ENCODE results near the gene LXN. TPM values are rescaled to one million over a fixed set of nuclear protein-coding genes. Genes with fewer than 3 reads are reported as not detected.

LXN gene
- total RNA-seq, 1 experiment from 2014 or later: 4.6 TPM

DNA sequence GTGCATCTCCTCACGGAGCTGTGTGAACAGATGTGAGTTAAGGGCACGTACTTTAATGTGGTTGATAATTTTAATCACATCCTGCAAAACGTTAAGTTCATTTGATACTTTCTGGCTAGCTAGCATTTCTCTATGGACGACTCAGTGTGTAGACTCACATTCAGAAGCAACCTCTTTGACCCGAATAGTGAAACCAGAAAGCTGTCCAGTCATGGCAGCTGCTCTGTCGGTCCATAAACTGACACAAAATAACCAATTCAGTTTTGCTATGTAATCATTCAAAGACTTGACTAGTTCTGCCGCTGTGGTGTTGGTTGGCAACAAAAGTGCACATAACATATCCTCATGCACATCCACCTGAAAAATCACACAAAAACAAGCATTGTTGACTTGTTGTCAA is 31.8 kb downstream of the LXN start (continued):
- TF ChIP-seq, protein P1, sequence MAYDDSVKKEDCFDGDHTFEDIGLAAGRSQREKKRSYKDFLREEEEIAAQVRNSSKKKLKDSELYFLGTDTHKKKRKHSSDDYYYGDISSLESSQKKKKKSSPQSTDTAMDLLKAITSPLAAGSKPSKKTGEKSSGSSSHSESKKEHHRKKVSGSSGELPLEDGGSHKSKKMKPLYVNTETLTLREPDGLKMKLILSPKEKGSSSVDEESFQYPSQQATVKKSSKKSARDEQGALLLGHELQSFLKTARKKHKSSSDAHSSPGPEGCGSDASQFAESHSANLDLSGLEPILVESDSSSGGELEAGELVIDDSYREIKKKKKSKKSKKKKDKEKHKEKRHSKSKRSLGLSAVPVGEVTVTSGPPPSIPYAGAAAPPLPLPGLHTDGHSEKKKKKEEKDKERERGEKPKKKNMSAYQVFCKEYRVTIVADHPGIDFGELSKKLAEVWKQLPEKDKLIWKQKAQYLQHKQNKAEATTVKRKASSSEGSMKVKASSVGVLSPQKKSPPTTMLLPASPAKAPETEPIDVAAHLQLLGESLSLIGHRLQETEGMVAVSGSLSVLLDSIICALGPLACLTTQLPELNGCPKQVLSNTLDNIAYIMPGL (CRISPR knock-in tag; IDR thresholded peaks at IDR 0.05): no peak
- TF ChIP-seq MYBL2 (CRISPR knock-in tag; IDR thresholded peaks at IDR 0.05): no peak
- TF ChIP-seq, protein P2, sequence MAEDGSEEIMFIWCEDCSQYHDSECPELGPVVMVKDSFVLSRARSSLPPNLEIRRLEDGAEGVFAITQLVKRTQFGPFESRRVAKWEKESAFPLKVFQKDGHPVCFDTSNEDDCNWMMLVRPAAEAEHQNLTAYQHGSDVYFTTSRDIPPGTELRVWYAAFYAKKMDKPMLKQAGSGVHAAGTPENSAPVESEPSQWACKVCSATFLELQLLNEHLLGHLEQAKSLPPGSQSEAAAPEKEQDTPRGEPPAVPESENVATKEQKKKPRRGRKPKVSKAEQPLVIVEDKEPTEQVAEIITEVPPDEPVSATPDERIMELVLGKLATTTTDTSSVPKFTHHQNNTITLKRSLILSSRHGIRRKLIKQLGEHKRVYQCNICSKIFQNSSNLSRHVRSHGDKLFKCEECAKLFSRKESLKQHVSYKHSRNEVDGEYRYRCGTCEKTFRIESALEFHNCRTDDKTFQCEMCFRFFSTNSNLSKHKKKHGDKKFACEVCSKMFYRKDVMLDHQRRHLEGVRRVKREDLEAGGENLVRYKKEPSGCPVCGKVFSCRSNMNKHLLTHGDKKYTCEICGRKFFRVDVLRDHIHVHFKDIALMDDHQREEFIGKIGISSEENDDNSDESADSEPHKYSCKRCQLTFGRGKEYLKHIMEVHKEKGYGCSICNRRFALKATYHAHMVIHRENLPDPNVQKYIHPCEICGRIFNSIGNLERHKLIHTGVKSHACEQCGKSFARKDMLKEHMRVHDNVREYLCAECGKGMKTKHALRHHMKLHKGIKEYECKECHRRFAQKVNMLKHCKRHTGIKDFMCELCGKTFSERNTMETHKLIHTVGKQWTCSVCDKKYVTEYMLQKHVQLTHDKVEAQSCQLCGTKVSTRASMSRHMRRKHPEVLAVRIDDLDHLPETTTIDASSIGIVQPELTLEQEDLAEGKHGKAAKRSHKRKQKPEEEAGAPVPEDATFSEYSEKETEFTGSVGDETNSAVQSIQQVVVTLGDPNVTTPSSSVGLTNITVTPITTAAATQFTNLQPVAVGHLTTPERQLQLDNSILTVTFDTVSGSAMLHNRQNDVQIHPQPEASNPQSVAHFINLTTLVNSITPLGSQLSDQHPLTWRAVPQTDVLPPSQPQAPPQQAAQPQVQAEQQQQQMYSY (CRISPR knock-in tag; IDR thresholded peaks at IDR 0.05): no peak

DNA sequence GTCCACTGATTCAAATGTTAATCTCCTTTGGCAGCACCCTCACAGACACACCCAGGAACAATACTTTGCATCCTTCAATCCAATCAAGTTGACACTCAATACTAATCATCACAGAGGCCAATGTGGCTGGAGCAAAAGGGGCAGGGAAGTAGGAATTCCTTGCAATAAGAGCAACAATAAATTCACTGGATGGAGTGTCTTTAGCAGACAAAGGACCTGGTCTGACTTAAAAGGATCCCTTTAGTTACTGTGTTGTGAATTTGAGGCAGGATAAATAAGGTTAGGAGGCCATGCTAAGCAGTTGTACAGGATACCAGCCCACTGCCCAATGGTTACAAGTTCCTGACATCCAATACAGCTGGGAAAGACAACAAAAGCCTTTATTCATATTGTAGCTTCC is 40.5 kb downstream of the LXN start:
- peaks cover 18% of the 10 kb centered on the region for H3K36me3 Mint-ChIP-seq
- H3K4me3 Mint-ChIP-seq: no peak overlapping the region
- ChIA-PET CTCF (interaction anchor here (1.1 kb wide), 1 partner anchor 96 kb away, joined by 3 read pairs; no protein-coding TSS in a partner anchor), POLR2A (no interaction called here)
- H3K27me3 Mint-ChIP-seq (ENCODE audit: low read depth): peaks cover 14% of the 10 kb centered on the region
- TF ChIP-seq FOXK1 (CRISPR knock-in tag; IDR thresholded peaks at IDR 0.05) (no peak), NR1H2 (CRISPR knock-in tag; IDR thresholded peaks at IDR 0.05) (no peak), CREM (CRISPR knock-in tag; IDR thresholded peaks at IDR 0.05) (no peak), NFATC4 (CRISPR knock-in tag; IDR thresholded peaks at IDR 0.05) (no peak), ATF1 (CRISPR knock-in tag; IDR thresholded peaks at IDR 0.05) (no peak), NR3C1 (CRISPR knock-in tag; conservative IDR thresholded peaks at IDR 0.05; ENCODE audit: low read depth) (no peak)
- TF ChIP-seq, protein P3, sequence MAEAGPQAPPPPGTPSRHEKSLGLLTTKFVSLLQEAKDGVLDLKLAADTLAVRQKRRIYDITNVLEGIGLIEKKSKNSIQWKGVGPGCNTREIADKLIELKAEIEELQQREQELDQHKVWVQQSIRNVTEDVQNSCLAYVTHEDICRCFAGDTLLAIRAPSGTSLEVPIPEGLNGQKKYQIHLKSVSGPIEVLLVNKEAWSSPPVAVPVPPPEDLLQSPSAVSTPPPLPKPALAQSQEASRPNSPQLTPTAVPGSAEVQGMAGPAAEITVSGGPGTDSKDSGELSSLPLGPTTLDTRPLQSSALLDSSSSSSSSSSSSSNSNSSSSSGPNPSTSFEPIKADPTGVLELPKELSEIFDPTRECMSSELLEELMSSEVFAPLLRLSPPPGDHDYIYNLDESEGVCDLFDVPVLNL (CRISPR knock-in tag; IDR thresholded peaks at IDR 0.05; ENCODE audit: borderline replicate concordance, low read depth): no peak
- TF ChIP-seq, protein P4, sequence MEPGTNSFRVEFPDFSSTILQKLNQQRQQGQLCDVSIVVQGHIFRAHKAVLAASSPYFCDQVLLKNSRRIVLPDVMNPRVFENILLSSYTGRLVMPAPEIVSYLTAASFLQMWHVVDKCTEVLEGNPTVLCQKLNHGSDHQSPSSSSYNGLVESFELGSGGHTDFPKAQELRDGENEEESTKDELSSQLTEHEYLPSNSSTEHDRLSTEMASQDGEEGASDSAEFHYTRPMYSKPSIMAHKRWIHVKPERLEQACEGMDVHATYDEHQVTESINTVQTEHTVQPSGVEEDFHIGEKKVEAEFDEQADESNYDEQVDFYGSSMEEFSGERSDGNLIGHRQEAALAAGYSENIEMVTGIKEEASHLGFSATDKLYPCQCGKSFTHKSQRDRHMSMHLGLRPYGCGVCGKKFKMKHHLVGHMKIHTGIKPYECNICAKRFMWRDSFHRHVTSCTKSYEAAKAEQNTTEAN (CRISPR knock-in tag; IDR thresholded peaks at IDR 0.05): no peak
- TF ChIP-seq, protein P5, sequence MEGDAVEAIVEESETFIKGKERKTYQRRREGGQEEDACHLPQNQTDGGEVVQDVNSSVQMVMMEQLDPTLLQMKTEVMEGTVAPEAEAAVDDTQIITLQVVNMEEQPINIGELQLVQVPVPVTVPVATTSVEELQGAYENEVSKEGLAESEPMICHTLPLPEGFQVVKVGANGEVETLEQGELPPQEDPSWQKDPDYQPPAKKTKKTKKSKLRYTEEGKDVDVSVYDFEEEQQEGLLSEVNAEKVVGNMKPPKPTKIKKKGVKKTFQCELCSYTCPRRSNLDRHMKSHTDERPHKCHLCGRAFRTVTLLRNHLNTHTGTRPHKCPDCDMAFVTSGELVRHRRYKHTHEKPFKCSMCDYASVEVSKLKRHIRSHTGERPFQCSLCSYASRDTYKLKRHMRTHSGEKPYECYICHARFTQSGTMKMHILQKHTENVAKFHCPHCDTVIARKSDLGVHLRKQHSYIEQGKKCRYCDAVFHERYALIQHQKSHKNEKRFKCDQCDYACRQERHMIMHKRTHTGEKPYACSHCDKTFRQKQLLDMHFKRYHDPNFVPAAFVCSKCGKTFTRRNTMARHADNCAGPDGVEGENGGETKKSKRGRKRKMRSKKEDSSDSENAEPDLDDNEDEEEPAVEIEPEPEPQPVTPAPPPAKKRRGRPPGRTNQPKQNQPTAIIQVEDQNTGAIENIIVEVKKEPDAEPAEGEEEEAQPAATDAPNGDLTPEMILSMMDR (IDR thresholded peaks at IDR 0.05): no peak
- TF ChIP-seq, protein P6, sequence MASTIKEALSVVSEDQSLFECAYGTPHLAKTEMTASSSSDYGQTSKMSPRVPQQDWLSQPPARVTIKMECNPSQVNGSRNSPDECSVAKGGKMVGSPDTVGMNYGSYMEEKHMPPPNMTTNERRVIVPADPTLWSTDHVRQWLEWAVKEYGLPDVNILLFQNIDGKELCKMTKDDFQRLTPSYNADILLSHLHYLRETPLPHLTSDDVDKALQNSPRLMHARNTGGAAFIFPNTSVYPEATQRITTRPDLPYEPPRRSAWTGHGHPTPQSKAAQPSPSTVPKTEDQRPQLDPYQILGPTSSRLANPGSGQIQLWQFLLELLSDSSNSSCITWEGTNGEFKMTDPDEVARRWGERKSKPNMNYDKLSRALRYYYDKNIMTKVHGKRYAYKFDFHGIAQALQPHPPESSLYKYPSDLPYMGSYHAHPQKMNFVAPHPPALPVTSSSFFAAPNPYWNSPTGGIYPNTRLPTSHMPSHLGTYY (CRISPR knock-in tag; IDR thresholded peaks at IDR 0.05): no peak
- TF ChIP-seq, protein P7, sequence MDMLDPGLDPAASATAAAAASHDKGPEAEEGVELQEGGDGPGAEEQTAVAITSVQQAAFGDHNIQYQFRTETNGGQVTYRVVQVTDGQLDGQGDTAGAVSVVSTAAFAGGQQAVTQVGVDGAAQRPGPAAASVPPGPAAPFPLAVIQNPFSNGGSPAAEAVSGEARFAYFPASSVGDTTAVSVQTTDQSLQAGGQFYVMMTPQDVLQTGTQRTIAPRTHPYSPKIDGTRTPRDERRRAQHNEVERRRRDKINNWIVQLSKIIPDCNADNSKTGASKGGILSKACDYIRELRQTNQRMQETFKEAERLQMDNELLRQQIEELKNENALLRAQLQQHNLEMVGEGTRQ (CRISPR knock-in tag; IDR thresholded peaks at IDR 0.05): no peak
- TF ChIP-seq, protein P8, sequence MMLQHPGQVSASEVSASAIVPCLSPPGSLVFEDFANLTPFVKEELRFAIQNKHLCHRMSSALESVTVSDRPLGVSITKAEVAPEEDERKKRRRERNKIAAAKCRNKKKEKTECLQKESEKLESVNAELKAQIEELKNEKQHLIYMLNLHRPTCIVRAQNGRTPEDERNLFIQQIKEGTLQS (CRISPR knock-in tag; conservative IDR thresholded peaks at IDR 0.05): no peak
- ATAC-seq (no peak), DNase-seq (ENCODE audit: low spot score) (no peak)
- H3K4me1 Mint-ChIP-seq: peaks cover 19% of the 10 kb centered on the region
- H3K27ac Mint-ChIP-seq: no peak overlapping the region
- H3K9me3 Mint-ChIP-seq: peaks cover 45% of the 10 kb centered on the region

Measured in WTC11 (cell line).